Chondrocyte (in vitro differentiated cells): ENCODE results near the gene PHC3. TPM values are rescaled to one million over a fixed set of nuclear protein-coding genes. Genes with fewer than 3 reads are reported as not detected.

Experiments used
- DNase-seq: peaks from one replicate; pipeline ENCODE4 v3.0.0; 2021; ENCODE audit warnings: mixed read lengths, low spot score
- H3K27ac Mint-ChIP-seq: one replicate; pipeline ENCODE4 v1.8.0; 2021; ENCODE audit warnings: mild to moderate bottlenecking, moderate library complexity, mixed read lengths; ENCODE audit not compliant: unreplicated experiment
- H3K27me3 Mint-ChIP-seq: 2 replicates; pipeline ENCODE4 v1.8.0; 2021; ENCODE audit warnings: low read depth, mixed read lengths
- H3K36me3 Mint-ChIP-seq: 2 replicates; pipeline ENCODE4 v1.8.0; 2021; ENCODE audit warnings: low read depth, mixed read lengths
- H3K4me1 Mint-ChIP-seq: 2 replicates; pipeline ENCODE4 v1.8.0; 2021; ENCODE audit warnings: low read depth, mild to moderate bottlenecking, mixed read lengths
- H3K4me3 Mint-ChIP-seq: one replicate; pipeline ENCODE4 v1.8.0; 2021; ENCODE audit warnings: mild to moderate bottlenecking, moderate library complexity, mixed read lengths; ENCODE audit not compliant: unreplicated experiment
- H3K9me3 Mint-ChIP-seq: 2 replicates; pipeline ENCODE4 v1.8.0; 2021; ENCODE audit warnings: low read depth, mixed read lengths
- total RNA-seq: library from RNA; stranded (reverse); gene quantifications from 3 replicates; pipeline ENCODE4 v1.2.1, GENCODE V29; 2021
- TF ChIP-seq, protein P1 (sequence below): fragments of 200-600 bp; sonication (generic); IDR thresholded peaks from 2 replicates; pipeline ENCODE4 v1.5.0; 2021; ENCODE audit warnings: antibody characterized with exemption, mild to moderate bottlenecking, moderate library complexity

Gene PHC3
- total RNA-seq, 1 donor from 2014 or later = 45.8 TPM

DNA sequence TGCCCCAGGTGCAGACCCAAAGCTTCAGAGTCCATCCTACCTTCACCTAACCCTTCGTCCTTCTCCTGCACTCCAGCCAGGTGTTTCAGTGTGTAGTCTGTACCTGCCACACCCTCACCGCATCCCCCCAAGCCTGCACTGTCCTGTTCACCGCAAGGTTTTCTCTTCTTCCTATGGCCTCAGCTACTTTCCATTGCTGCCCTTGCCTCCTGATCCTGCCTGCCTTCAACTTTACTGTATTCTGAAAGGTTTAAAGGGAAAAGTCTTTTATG lies 134.5 kb downstream of the PHC3 start:
- Mint-ChIP-seq H3K36me3 (peaks cover 4% of the 10 kb centered on the region), H3K9me3 (no peaks in the 10 kb centered on the region), H3K27me3 (peaks cover 16% of the 10 kb centered on the region), H3K4me3 (no peak overlapping the region), H3K27ac (no peak overlapping the region), H3K4me1 (peaks cover 11% of the 10 kb centered on the region)
- DNase-seq = no peak
- TF ChIP-seq, protein P1, sequence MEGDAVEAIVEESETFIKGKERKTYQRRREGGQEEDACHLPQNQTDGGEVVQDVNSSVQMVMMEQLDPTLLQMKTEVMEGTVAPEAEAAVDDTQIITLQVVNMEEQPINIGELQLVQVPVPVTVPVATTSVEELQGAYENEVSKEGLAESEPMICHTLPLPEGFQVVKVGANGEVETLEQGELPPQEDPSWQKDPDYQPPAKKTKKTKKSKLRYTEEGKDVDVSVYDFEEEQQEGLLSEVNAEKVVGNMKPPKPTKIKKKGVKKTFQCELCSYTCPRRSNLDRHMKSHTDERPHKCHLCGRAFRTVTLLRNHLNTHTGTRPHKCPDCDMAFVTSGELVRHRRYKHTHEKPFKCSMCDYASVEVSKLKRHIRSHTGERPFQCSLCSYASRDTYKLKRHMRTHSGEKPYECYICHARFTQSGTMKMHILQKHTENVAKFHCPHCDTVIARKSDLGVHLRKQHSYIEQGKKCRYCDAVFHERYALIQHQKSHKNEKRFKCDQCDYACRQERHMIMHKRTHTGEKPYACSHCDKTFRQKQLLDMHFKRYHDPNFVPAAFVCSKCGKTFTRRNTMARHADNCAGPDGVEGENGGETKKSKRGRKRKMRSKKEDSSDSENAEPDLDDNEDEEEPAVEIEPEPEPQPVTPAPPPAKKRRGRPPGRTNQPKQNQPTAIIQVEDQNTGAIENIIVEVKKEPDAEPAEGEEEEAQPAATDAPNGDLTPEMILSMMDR = no peak

DNA sequence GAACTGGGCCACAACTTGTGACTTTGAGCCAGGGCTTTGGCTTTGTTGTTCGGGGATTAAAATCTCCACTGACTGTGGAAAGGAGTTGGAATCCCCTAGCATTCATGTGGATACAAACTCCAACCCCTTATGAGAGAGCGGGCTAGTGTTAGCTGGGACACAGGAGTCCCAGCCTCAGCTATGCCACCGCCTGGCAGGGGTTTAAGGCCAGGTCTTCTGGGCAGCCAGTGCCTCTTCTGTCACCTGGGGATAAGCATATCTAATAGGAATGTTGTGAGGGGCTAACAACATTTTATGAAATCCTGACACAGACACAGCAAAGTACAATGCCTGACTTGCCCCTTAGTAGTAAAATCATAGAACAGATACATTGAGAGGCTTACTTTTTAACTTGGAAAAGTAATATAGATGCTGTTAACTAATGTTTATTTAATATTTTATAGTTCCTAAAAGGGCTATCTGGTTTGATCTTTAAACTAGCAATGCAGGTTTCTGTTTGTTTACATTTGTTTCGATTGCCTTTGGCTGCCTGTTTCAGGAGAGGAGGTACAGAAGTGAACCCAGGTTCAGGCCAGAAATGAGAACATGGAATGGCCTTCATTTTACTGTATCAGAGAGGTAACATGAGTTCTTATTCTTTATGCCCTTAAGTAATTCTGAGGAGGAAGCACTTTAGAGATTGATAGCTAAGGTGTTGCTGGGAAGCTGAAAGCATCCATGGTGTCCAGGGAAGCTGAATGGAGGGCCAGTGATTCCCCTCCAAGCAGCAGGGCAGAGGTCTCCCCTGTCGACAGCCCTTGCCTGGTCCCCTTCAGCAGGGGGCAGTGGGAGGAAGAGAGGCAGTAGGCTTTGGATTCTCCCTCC lies 135.0 kb downstream of the PHC3 start:
- Mint-ChIP-seq H3K27me3 (peaks cover 21% of the 10 kb centered on the region), H3K27ac (no peak overlapping the region), H3K4me1 (peaks cover 11% of the 10 kb centered on the region), H3K4me3 (no peak overlapping the region), H3K9me3 (no peaks in the 10 kb centered on the region), H3K36me3 (peaks cover 4% of the 10 kb centered on the region)
- DNase-seq = no peak
- TF ChIP-seq, protein P1 = no peak

DNA sequence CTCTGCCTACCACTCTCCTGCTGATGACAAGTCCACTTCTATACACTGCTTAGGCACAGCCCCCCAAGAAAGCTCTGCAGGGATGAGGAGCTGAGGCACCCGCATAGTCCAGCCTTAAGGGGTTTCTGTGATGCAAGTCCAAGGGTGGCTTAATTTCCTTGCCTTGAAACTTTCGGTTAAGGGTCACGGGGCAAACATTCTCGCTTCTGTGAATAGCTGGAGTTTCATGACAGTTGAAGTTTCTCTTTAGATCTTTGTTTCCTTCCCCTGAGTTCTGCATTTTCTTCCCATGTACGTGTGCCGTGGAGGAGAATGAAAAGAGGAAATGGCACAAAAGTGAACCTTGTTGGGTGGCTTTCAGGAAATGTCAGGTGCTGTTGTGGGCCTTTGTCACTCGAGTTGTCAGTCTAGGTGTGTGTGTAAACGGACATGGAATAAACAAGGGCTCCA lies 136.7 kb downstream of the PHC3 start:
- H3K27me3 Mint-ChIP-seq = peaks cover 35% of the 10 kb centered on the region
- DNase-seq = no peak
- peaks cover 7% of the 10 kb centered on the region for H3K4me1 Mint-ChIP-seq
- H3K36me3 Mint-ChIP-seq = peaks cover 7% of the 10 kb centered on the region
- no peaks in the 10 kb centered on the region for H3K9me3 Mint-ChIP-seq
- no peak overlapping the region for H3K27ac Mint-ChIP-seq
- TF ChIP-seq, protein P1 = no peak
- H3K4me3 Mint-ChIP-seq = no peak overlapping the region

DNA sequence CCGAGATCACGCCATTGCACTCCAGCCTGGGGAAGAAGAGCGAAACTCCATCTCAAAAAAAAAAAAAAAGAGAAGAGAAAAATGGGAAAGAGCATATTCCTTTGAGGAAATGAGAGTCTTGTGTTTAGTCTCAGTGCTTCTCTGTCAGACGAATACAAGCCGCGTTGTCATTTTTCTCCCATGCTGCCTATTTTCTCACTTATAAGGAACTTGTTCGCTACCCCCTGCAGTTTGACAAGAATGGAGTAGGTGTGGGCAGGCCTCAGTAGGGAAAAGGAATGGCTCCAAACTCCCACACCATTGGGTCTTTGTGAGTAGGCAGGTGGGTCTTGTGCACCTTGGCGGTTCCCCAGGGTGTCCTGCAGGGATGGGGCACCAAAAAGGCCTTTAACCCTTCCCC lies 137.3 kb downstream of the PHC3 start:
- Mint-ChIP-seq H3K27me3 (peaks cover 40% of the 10 kb centered on the region), H3K9me3 (no peaks in the 10 kb centered on the region), H3K27ac (no peak overlapping the region), H3K36me3 (peaks cover 7% of the 10 kb centered on the region), H3K4me3 (no peak overlapping the region), H3K4me1 (peaks cover 1% of the 10 kb centered on the region)
- TF ChIP-seq, protein P1 = no peak
- no peak for DNase-seq

DNA sequence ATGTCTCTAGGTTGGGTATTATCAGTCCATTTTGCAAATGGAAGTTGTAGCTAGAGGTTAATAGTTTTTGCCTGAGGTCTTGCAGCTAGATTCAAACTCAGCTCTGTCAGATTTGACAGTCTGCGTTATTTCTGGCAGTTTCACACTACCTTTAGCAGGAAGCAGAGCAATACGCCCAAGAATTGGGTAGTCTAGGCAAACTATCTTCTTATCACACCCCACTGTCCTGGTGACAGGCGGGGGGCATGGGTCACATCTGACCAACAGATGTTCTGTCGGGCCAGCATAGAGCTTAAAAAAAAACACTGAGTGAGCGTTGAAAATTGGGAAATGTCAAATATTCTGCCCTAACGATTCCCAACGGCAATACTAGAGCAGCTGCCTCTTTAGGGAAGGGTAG lies 138.0 kb downstream of the PHC3 start:
- no peak for DNase-seq
- Mint-ChIP-seq H3K27me3 (peaks cover 45% of the 10 kb centered on the region), H3K27ac (no peak overlapping the region), H3K4me1 (no peaks in the 10 kb centered on the region), H3K36me3 (peaks cover 7% of the 10 kb centered on the region), H3K9me3 (no peaks in the 10 kb centered on the region), H3K4me3 (no peak overlapping the region)
- TF ChIP-seq, protein P1 = no peak
